Activated T-cell treated with anti-CD3 and anti-CD28 coated beads, Interleukin-2, amount 50 U/mL, for 72 hours (primary cell): ENCODE measurements around the gene SMARCD2. TPM values are rescaled to one million over a fixed set of nuclear protein-coding genes. Genes with fewer than 3 reads are reported as not detected.
A peak's percentile ranks its signal among the peaks of the same experiment; 100 is the strongest.
"Not testable (repeated sequence)": the region's sequence is repeated elsewhere in the genome, so short reads cannot be mapped to it uniquely, and the experiment has no call there.

Experiments
- ATAC-seq, 2 donors: fragments of 150-1000 bp; cut with Tn5 transposase; replicated peaks in 1 of 2; 2 replicates each; pipeline ENCODE4 v1.10.0; 2021; ENCODE audit warnings: moderate library complexity in 2 of 2, mild to moderate bottlenecking in 1 of 2
- DNase-seq, 2 donors: peaks; one replicate each; pipeline ENCODE4 v3.0.0; 2021 to 2022; ENCODE audit warnings: mixed read lengths in 1 of 2
- H3K27ac Mint-ChIP-seq: one replicate; pipeline ENCODE4 v1.8.0; 2022; ENCODE audit warnings: mild to moderate bottlenecking, moderate library complexity, mixed read lengths
- H3K27me3 Mint-ChIP-seq: one replicate; pipeline ENCODE4 v1.8.0; 2022; ENCODE audit warnings: low read depth, mixed read lengths
- H3K36me3 Mint-ChIP-seq, 2 donors: one replicate each; pipeline ENCODE4 v1.8.0; 2022; ENCODE audit warnings: mixed read lengths in 2 of 2, mild to moderate bottlenecking in 1 of 2; ENCODE audit not compliant: insufficient read depth in 2 of 2
- H3K4me1 Mint-ChIP-seq: one replicate; pipeline ENCODE4 v1.8.0; 2022; ENCODE audit warnings: low read depth, mixed read lengths
- H3K4me3 Mint-ChIP-seq, 2 donors: one replicate each; pipeline ENCODE4 v1.8.0; 2022; ENCODE audit warnings: mild to moderate bottlenecking in 2 of 2, mixed read lengths in 2 of 2, moderate library complexity in 2 of 2
- H3K9me3 Mint-ChIP-seq, 2 donors: one replicate each; pipeline ENCODE4 v1.8.0; 2022; ENCODE audit warnings: mixed read lengths in 2 of 2
- total RNA-seq, 2 donors: library from RNA; stranded (reverse); gene quantifications; one replicate each; pipeline ENCODE4 v1.2.3, GENCODE V29; 2022

SMARCD2 gene
- 100 to 1,000 TPM; 103 to 121 TPM for total RNA-seq

DNA sequence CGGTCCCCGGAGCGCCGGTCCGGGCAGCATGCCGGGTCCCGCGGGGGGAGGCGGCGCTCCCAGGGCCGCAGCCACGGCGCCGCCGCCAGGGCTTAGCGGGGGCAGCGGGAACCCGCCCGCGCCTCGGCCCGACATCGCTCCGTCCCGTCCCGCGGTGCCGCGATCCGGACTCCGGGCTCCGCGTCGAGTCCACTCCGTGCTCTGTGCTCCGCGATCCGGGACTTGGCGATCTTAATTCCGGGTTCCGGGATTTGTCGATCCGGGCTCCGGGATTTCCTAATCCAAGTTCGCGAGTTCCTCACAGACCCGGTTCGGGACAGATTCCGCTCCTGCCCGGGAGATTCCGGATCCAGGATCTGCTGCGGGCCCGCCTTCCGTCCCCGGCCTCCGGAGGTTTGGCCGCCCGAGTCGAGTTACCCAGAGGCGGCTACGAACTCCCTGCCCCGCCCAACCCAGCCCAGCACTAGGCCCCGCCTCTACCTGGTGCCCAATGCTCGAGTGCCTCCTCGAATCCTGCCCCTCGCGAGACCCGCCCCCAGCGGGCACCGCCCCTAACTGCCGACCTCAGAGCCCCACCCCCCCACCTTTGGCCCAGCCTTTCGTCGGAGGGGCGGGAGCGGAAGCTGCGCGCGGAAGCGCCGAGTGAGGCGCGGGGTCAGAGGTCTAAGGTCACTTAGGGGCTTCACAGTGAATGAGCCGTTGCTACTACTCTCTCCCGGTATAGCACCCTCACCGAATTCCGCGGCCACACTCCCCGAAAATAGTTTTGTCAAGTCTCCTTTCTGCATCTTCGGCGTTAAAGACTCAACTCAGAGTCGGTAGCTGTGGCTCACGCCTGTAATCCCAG, at the start of gene SMARCD2:
Gene SMARCD2, minus strand, starts transcription at position 146 of the 847 bp plus-strand sequence. Its CDS starts 11 bp downstream, at position 135.
- peak; percentile 89 for ATAC-seq
- Mint-ChIP-seq H3K27me3 (no peaks in the 10 kb centered on the region), H3K9me3 (no peaks in the 10 kb centered on the region), H3K4me3 (peak within 1 kb of the TSS; percentile 97 to 99), H3K36me3 (peaks cover 2 to 5% of the 10 kb centered on the region in 2 donors), H3K4me1 (peaks cover 43% of the 10 kb centered on the region), H3K27ac (peak within 1 kb of the TSS; percentile 96)
- DNase-seq, result peak; percentile 99

DNA sequence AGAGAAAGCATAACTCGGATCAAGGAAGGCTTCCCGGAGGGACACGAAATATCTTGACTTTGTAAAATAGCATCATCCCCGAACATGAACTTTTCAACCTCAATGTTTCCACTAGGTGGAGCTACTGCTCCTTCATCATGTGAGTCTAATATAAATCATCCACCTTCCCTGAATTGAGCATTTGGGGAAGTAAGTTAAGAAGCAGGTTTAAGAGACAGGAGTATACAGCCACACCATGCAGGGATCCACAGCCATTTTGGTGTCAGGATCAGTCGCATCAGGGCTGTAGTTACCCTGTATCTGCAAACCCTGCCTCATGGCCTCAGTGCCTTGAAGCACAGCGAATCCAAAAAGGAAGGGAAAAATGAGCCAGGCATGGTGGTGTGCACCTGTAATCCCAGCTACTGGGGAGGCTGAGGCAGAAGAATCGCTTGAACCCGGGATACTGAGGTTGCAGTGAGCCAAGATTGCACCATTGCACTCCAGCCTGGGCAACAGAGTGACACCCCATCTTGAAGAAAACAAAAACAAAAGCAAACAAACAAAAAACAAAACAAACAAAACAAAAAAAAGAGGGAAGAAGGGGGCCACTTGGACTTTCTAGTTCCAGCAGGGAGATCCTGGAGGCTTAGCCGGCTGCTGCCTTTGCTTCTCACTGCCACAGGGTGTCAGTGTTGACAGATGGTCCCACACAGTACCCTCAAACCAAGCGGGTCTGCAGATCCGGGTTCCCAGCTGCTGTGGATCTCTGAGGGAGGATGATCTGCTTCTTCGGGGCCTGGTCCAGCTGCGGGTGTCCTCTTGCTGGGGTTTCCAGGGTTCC, 46.8 kb upstream of the SMARCD2 start:
- peak; percentile 58 to 64 for ATAC-seq

DNA sequence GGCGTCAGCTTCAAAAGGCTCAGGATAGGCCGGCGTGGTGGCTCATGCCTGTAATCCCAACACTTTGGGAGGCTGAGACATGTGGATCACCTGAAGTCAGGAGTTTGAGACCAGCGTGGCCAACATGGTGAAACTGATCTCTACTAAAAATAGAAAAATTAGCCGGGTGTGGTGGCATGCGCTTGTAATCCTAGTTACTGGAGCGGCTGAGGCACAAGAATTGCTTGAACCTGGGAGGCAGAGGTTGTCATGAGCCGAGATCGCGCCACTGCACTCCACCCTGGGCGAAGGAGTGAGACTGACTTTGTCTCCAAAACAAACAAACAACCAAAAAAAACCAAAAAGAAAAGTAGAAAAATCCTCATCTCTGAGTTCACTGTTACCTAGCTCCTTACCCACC, 42.6 kb upstream of the SMARCD2 start:
- not testable (repeated sequence) for H3K27ac Mint-ChIP-seq, H3K9me3 Mint-ChIP-seq, ATAC-seq, DNase-seq, H3K4me3 Mint-ChIP-seq, H3K27me3 Mint-ChIP-seq, H3K36me3 Mint-ChIP-seq
- peaks cover 13% of the 10 kb centered on the region for H3K4me1 Mint-ChIP-seq

More for the DNA sequence above, 46.8 kb upstream of the SMARCD2 start:
- H3K27ac Mint-ChIP-seq, H3K27me3 Mint-ChIP-seq, H3K4me1 Mint-ChIP-seq, H3K9me3 Mint-ChIP-seq, H3K36me3 Mint-ChIP-seq: not testable (repeated sequence)
- peak; percentile 23 to 34 for DNase-seq
- peak overlapping the region in 1 of 2 donors; percentile 36 for H3K4me3 Mint-ChIP-seq

DNA sequence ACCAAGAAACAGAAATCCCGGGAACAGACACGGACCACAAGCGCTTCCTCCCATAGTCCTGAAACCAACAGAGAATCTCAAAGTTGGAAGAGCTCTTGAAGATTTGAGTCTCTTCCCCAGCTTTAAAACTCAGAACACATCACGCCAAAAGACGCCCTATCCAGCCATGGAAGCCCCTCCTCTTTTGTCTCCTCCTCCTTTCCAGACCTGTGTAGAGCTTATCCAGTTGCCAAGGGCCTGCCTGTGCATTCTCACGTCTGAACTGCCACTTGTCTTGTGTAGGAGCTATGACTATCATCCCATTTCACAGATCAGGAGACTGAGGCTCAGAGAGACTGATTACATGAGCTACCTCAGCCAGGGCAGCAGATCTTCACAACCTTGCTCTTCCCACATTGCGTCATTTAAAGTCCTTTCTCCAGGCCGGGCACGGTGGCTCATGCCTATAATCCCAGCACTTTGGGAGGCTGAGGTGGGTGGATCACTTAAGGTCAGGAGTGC, 40.2 kb upstream of the SMARCD2 start:
- H3K27ac Mint-ChIP-seq, H3K4me3 Mint-ChIP-seq, H3K27me3 Mint-ChIP-seq, H3K4me1 Mint-ChIP-seq, DNase-seq, H3K36me3 Mint-ChIP-seq, H3K9me3 Mint-ChIP-seq, ATAC-seq: not testable (repeated sequence)

DNA sequence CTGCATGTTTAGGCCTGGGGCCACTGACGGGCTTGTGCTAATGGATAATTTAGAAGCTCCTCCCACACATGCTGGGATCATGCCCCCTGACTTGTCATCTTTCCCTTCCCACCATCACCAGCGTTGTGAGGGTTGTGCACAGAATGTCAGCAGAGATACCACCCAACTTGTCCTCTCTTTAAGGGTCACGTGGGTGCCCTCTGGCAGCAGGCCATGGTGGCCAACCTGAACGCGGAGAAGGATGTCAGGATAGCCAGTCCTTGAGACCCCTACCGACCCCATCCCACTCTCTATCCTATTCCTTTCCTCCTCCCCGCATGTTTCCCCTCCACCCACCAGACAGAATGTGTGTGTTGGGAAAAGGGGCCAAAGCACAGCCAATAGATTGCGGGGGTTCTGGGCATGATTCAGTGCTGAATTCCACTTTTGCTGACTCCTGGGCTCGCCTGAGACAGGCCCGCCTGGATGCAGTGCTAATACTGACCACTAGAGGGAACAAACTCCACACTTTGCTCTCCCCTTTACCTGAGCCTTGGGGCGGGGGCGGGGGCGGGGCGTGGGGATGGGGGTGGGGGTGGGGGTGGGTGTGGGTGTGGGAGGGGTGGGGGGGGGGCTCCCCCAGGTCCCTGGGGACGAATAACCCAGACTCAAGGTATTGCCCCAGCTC, 39.6 kb upstream of the SMARCD2 start, which contains the start of gene GH2:
Gene GH2, minus strand, starts transcription at position 10 of the 667 bp plus-strand sequence. CDS start 143 bp downstream, outside the sequence.
- H3K4me1 Mint-ChIP-seq, result peaks cover 4% of the 10 kb centered on the region
- peaks cover 7% of the 10 kb centered on the region for H3K27me3 Mint-ChIP-seq
- H3K9me3 Mint-ChIP-seq, result no peaks in the 10 kb centered on the region
- no peak within 1 kb of the TSS for H3K27ac Mint-ChIP-seq
- no peaks in the 10 kb centered on the region for H3K36me3 Mint-ChIP-seq
- DNase-seq (peak; percentile 67 to 69), ATAC-seq (peak; percentile 81 to 85)
- H3K4me3 Mint-ChIP-seq, result no peak within 1 kb of the TSS

DNA sequence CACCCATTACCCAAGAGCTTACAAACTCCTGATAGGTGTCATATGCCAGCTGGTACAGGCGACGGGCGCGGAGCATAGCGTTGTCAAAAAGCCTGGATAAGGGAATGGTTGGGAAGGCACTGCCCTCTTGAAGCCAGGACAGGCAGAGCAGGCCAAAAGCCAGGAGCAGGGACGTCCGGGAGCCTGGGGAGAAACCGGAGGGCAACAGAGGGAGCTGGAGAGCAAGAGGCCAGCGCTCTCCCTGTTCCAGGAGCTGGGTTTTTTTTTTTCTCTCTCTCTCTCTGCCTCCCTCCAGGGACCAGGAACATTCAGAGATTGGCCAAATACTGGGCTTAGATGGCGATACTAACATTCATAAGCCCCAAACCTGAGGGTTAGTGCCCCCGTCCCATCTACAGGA, 38.9 kb upstream of the SMARCD2 start:
- not testable (repeated sequence) for H3K4me1 Mint-ChIP-seq, H3K4me3 Mint-ChIP-seq, H3K36me3 Mint-ChIP-seq, H3K27ac Mint-ChIP-seq, DNase-seq, H3K9me3 Mint-ChIP-seq, ATAC-seq, H3K27me3 Mint-ChIP-seq

DNA sequence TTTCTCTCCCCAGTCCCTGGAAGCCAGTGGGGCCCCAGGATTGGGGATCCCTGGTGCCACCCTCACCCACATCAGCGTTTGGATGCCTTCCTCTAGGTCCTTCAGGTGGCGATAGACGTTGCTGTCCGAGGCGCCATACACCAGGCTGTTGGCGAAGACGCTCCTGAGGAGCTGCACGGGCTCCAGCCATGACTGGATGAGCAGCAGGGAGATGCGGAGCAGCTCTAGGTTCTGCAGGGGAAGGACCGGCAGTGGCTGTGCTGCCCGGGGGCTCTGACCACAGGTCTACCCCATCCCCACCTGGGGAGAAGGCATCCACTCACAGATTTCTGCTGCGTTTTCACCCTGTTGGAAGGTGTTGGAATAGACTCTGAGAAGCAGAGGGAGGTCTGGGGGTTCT, 38.2 kb upstream of the SMARCD2 start:
- Mint-ChIP-seq H3K9me3 (no peaks in the 10 kb centered on the region), H3K4me3 (no peak overlapping the region), H3K27ac (no peak overlapping the region), H3K27me3 (peaks cover 7% of the 10 kb centered on the region), H3K4me1 (peaks cover 4% of the 10 kb centered on the region), H3K36me3 (no peaks in the 10 kb centered on the region)
- ATAC-seq, result no peak
- no peak for DNase-seq

DNA sequence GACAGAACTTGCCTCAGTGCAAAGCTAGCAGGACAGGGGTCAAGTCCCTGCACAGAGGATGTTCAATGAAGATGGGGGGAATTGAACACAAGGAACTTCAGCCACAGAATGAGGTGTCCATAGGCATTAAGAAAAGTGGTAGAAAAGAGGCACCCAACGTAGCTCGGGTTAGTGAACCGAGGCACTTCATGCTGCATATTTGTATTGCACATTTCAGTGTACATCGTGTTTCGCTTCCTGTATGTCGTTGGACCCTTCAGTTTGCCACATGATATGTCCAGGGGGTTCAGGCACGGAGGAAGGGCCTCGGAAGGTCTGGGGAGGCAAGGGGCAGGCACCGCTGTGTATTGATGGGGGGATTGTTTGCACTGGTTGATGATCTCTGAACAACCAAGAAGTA, 35.9 kb upstream of the SMARCD2 start:
- H3K27me3 Mint-ChIP-seq, H3K4me1 Mint-ChIP-seq, ATAC-seq, H3K36me3 Mint-ChIP-seq, H3K27ac Mint-ChIP-seq, H3K4me3 Mint-ChIP-seq, H3K9me3 Mint-ChIP-seq, DNase-seq: not testable (repeated sequence)

DNA sequence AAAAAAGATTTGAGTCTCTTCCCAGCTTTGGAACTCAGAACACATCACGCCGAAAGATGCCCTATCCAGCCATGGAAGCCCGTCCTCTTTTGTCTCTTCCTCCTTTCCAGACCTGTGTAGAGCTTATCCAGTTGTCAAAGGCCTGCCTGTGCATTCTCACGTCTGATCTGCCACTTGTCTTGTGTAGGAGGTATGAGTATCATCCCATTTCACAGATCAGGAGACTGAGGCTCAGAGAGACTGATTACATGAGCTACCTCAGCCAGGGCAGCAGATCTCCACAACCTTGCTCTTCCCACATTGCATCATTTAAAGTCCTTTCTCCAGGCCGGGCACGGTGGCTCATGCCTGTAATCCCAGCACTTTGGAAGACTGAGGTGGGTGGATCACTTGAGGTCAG, 32.2 kb upstream of the SMARCD2 start:
- ATAC-seq, H3K4me1 Mint-ChIP-seq, DNase-seq, H3K27ac Mint-ChIP-seq, H3K9me3 Mint-ChIP-seq, H3K27me3 Mint-ChIP-seq, H3K4me3 Mint-ChIP-seq, H3K36me3 Mint-ChIP-seq: not testable (repeated sequence)

DNA sequence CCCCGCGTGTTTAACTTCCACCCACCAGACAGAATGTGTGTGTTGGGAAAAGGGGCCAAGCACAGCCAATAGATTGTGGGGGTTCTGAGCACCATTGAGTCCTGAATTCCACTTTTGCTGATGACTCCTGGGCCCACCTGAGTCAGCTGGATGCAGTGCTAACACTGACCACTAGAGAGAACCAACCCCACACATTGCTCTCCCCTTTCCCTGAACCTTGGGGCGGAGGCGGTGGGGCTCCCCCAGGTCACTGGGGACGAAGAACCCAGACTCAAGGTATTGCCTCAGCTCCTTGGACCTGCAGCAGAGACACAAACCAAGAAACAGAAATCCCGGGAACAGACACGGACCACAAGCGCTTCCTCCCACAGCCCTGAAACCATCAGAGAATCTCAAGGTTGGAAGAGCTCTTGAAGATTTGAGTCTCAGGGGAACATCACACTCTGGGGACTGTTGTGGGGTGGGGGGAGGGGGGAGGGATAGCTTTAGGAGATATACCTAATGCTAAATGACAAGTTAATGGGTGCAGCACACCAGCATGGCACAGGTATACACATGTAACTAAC, 31.7 kb upstream of the SMARCD2 start:
- H3K36me3 Mint-ChIP-seq, H3K27me3 Mint-ChIP-seq, H3K4me1 Mint-ChIP-seq, ATAC-seq, DNase-seq, H3K9me3 Mint-ChIP-seq, H3K27ac Mint-ChIP-seq, H3K4me3 Mint-ChIP-seq: not testable (repeated sequence)

DNA sequence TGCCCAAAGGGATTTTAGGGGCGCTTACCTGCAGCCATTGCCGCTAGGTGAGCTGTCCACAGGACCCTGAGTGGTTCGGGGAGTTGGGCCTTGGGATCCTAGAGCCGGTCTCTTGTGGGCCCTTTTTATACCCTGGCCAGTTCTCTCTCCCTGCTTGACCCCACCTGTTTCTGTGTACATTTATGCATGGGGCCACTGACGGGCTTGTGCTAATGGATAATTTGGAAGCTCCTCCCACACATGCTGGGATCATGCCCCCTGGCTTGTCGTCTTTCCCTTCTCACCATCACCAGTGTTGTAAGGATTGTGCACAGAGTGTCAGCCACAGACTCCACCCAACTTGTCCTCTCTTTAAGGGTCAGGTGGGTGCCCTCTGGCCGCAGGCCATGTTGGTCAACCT, 31.1 kb upstream of the SMARCD2 start, which contains the start of gene CSH2:
Gene CSH2, minus strand, starts transcription at position 101 of the 400 bp plus-strand sequence. Its CDS starts 63 bp downstream, at position 38.
- H3K4me1 Mint-ChIP-seq, H3K4me3 Mint-ChIP-seq, H3K27me3 Mint-ChIP-seq, H3K9me3 Mint-ChIP-seq, H3K36me3 Mint-ChIP-seq, H3K27ac Mint-ChIP-seq, ATAC-seq, DNase-seq: not testable (repeated sequence)

DNA sequence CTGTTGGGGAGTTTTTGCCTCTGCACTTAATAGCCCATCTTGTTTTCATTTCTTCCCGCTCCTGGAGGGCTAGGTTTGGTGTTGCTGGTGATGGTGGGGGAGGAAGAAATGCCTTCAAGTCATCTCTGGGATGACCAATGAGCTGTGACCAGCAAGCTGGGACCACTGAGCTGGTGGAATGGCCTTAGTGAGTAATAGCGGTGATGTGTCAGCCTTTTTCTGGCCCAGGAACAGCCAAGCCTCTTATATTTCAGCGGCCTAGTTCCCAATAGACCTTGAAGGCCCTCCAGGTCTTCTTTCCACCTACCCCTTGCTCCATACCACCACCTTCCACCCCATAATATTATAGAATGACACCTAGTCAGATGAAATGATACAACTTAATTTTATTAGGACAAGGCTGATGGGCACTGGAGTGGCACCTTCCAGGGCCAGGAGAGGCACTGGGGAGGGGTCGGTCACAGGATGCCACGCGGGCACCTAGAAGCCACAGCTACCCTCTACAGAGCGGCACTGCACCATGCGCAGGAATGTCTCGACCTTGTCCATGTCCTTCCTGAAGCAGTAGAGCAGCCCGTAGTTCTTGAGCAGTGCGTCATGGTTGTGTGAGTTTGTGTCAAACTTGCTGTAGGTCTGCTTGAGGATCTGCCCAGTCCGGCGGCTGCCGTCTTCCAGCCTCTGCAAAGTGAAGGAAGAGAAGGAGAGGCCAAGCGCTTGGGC, 29.3 kb upstream of the SMARCD2 start:
- ATAC-seq, H3K27ac Mint-ChIP-seq, H3K9me3 Mint-ChIP-seq, H3K36me3 Mint-ChIP-seq, H3K4me1 Mint-ChIP-seq, H3K27me3 Mint-ChIP-seq, DNase-seq, H3K4me3 Mint-ChIP-seq: not testable (repeated sequence)
